Occipital lobe (tissue), 2 donors: Measurements from ENCODE around the gene FCHSD2. TPM values are rescaled to one million over a fixed set of nuclear protein-coding genes. Genes with fewer than 3 reads are reported as not detected.

ENCODE experiments used
- DNase-seq: peaks from one replicate; lab custom pipeline; 2025; lab: John Stamatoyannopoulos, UW
- total RNA-seq: library from RNA; depleted of rRNA; stranded (reverse); fragments of >200 nt; gene quantifications from one replicate; pipeline ENCODE4 v1.2.3, GENCODE V29; 2014

FCHSD2 gene
- total RNA-seq, 1 donor from 2014 or later: 46.6 TPM

GRCh38 chr11:72974487-72975205 lies 167.5 kb downstream of the FCHSD2 start:
- no peak for DNase-seq

GRCh38 chr11:72972496-72973128 lies 169.5 kb downstream of the FCHSD2 start:
- no peak for DNase-seq

GRCh38 chr11:72971192-72971967 lies 170.7 kb downstream of the FCHSD2 start:
- DNase-seq: no peak

GRCh38 chr11:72970557-72971118 lies 171.5 kb downstream of the FCHSD2 start:
- no peak for DNase-seq

- no peak for DNase-seq
Observed at GRCh38 chr11:72969894-72970335, 172.2 kb downstream of the FCHSD2 start.

GRCh38 chr11:72968390-72968789 lies 173.7 kb downstream of the FCHSD2 start:
- no peak for DNase-seq

- DNase-seq: no peak
Observed at GRCh38 chr11:72965672-72966071, 176.4 kb downstream of the FCHSD2 start.

GRCh38 chr11:72962717-72963116 lies 179.4 kb downstream of the FCHSD2 start:
- no peak for DNase-seq

- no peak for DNase-seq
Observed at GRCh38 chr11:72962084-72962483, 180.0 kb downstream of the FCHSD2 start.

GRCh38 chr11:72959998-72960731 lies 182.0 kb downstream of the FCHSD2 start:
- DNase-seq: no peak

GRCh38 chr11:72958791-72959190 lies 183.3 kb downstream of the FCHSD2 start:
- no peak for DNase-seq

GRCh38 chr11:72955466-72955865 lies 186.7 kb downstream of the FCHSD2 start:
- no peak for DNase-seq

GRCh38 chr11:72954860-72955259 lies 187.3 kb downstream of the FCHSD2 start:
- DNase-seq: no peak

GRCh38 chr11:72953637-72954036 lies 188.5 kb downstream of the FCHSD2 start:
- no peak for DNase-seq

- DNase-seq: no peak
Observed at GRCh38 chr11:72951888-72952287, 190.2 kb downstream of the FCHSD2 start.

GRCh38 chr11:72951193-72951592 lies 190.9 kb downstream of the FCHSD2 start:
- DNase-seq: no peak

- no peak for DNase-seq
Observed at GRCh38 chr11:72950685-72951084, 191.4 kb downstream of the FCHSD2 start.

GRCh38 chr11:72947229-72947628 lies 194.9 kb downstream of the FCHSD2 start:
- no peak for DNase-seq

- DNase-seq: no peak
Observed at GRCh38 chr11:72943664-72944063, 198.5 kb downstream of the FCHSD2 start.

- DNase-seq: no peak
Observed at GRCh38 chr11:72940417-72940816, 201.7 kb downstream of the FCHSD2 start.

GRCh38 chr11:72939031-72939430 lies 203.1 kb downstream of the FCHSD2 start:
- no peak for DNase-seq
